ENCODE data around the gene KCNK15.
"Not testable (repeated sequence)": the region's sequence is repeated elsewhere in the genome, so short reads cannot be mapped to it uniquely, and the experiment has no call there.

KCNK15 gene

GRCh38 chr20:44745598-44746366, at the start of gene KCNK15:
Gene KCNK15 (plus strand): TSS chr20:44745865. CDS start chr20:44745911, 46 bp downstream.
- no peak for DNase-seq (ENCODE audit: low read depth in 2 of 2)

GRCh38 chr20:44696315-44696714, 49.4 kb upstream of the KCNK15 start:
- DNase-seq (ENCODE audit: low read depth in 2 of 2), result no peak

GRCh38 chr20:44697041-44697440, 48.6 kb upstream of the KCNK15 start:
- not testable (repeated sequence) for DNase-seq (ENCODE audit: low read depth in 2 of 2)

- DNase-seq (ENCODE audit: low read depth in 2 of 2), result no peak
These were observed 47.3 kb upstream of the KCNK15 start for GRCh38 chr20:44698351-44698750.

GRCh38 chr20:44700306-44700705, 45.4 kb upstream of the KCNK15 start:
- DNase-seq (ENCODE audit: low read depth in 2 of 2), result no peak

- DNase-seq (ENCODE audit: low read depth in 2 of 2), result no peak
These were observed 44.4 kb upstream of the KCNK15 start for GRCh38 chr20:44701118-44701857.

GRCh38 chr20:44701858-44702256, 43.8 kb upstream of the KCNK15 start:
- no peak for DNase-seq (ENCODE audit: low read depth in 2 of 2)

GRCh38 chr20:44702776-44703175, 42.9 kb upstream of the KCNK15 start:
- DNase-seq (ENCODE audit: low read depth in 2 of 2), result no peak

- DNase-seq (ENCODE audit: low read depth in 2 of 2), result no peak
These were observed 42.3 kb upstream of the KCNK15 start for GRCh38 chr20:44703183-44703925.

GRCh38 chr20:44703956-44704488, 41.6 kb upstream of the KCNK15 start:
- no peak for DNase-seq (ENCODE audit: low read depth in 2 of 2)

- DNase-seq (ENCODE audit: low read depth in 2 of 2), result no peak
These were observed 41.1 kb upstream of the KCNK15 start for GRCh38 chr20:44704551-44704971.

- DNase-seq (ENCODE audit: low read depth in 2 of 2), result no peak
These were observed 40.1 kb upstream of the KCNK15 start for GRCh38 chr20:44705364-44706094.

- no peak for DNase-seq (ENCODE audit: low read depth in 2 of 2)
These were observed 39.2 kb upstream of the KCNK15 start for GRCh38 chr20:44706301-44707017.

GRCh38 chr20:44707018-44707579, 38.6 kb upstream of the KCNK15 start:
- no peak for DNase-seq (ENCODE audit: low read depth in 2 of 2)

GRCh38 chr20:44709380-44709779, 36.3 kb upstream of the KCNK15 start:
- DNase-seq (ENCODE audit: low read depth in 2 of 2), result no peak

GRCh38 chr20:44709797-44710196, 35.9 kb upstream of the KCNK15 start:
- no peak for DNase-seq (ENCODE audit: low read depth in 2 of 2)

- DNase-seq (ENCODE audit: low read depth in 2 of 2), result no peak
These were observed 34.4 kb upstream of the KCNK15 start for GRCh38 chr20:44711237-44711636.

- no peak for DNase-seq (ENCODE audit: low read depth in 2 of 2)
These were observed 31.5 kb upstream of the KCNK15 start for GRCh38 chr20:44714102-44714700.

- no peak for DNase-seq (ENCODE audit: low read depth in 2 of 2)
These were observed 30.8 kb upstream of the KCNK15 start, which contains the start of gene CCN5 for GRCh38 chr20:44714701-44715498. Gene CCN5 (plus strand): TSS chr20:44715369. CDS start chr20:44715391, 22 bp downstream.
